Activated naive CD8-positive, alpha-beta T cell treated with anti-CD3 and anti-CD28 coated beads, Interleukin-2, amount 10 ng/mL, durations not matched to agents 7 days and 5 days (primary cell): Measurements from ENCODE around the gene RRP12. TPM values are rescaled to one million over a fixed set of nuclear protein-coding genes. Genes with fewer than 3 reads are reported as not detected.

Experiments used
- ATAC-seq: fragments of 150-1000 bp; cut with Tn5 transposase; one replicate; pipeline ENCODE4 v1.10.0; 2021; ENCODE audit warnings: low read depth, moderate library complexity
- POLR2A ChIA-PET: fragments of 350-600 bp; sonication (Branson Sonifier 250); formaldehyde crosslinking; loops from one replicate; lab custom pipeline; 2021; ENCODE audit warnings: antibody characterized with exemption; lab: Charles Lee
- DNase-seq: peaks from one replicate; pipeline ENCODE4 v3.0.0; 2021
- H3K27ac Mint-ChIP-seq: one replicate; pipeline ENCODE4 v1.8.0; 2022; ENCODE audit warnings: mild to moderate bottlenecking, mixed read lengths
- H3K27me3 Mint-ChIP-seq: one replicate; pipeline ENCODE4 v1.8.0; 2022; ENCODE audit warnings: mild to moderate bottlenecking, moderate library complexity, mixed read lengths
- H3K36me3 Mint-ChIP-seq: one replicate; pipeline ENCODE4 v1.8.0; 2021; ENCODE audit warnings: mild to moderate bottlenecking, mixed read lengths
- H3K4me1 Mint-ChIP-seq: one replicate; pipeline ENCODE4 v1.8.0; 2021; ENCODE audit warnings: mixed read lengths
- H3K4me3 Mint-ChIP-seq: one replicate; pipeline ENCODE4 v1.8.0; 2022; ENCODE audit warnings: mild to moderate bottlenecking, moderate library complexity, mixed read lengths
- H3K9me3 Mint-ChIP-seq: one replicate; pipeline ENCODE4 v1.8.0; 2021; ENCODE audit warnings: mixed read lengths
- total RNA-seq, 2 experiments: library from RNA; stranded (reverse); gene quantifications; one replicate each; pipeline ENCODE4 v1.2.3, GENCODE V29; 2021

The RRP12 gene
- total RNA-seq, 2 experiments from 2014 or later = 20.5 to 23.8 TPM

- Mint-ChIP-seq H3K36me3 (no peaks in the 10 kb centered on the region), H3K4me1 (peaks cover 13% of the 10 kb centered on the region), H3K27ac (no peak overlapping the region), H3K9me3 (no peaks in the 10 kb centered on the region), H3K4me3 (no peak overlapping the region), H3K27me3 (no peaks in the 10 kb centered on the region)
- ATAC-seq (no peak), DNase-seq (no peak)
- POLR2A ChIA-PET = interaction anchor here (1.4 kb wide), 1 partner anchor 10 kb away, joined by 4 read pairs; no protein-coding TSS in a partner anchor
These were observed 2.9 kb upstream of the RRP12 start for GRCh38 chr10:97404044-97404443.

- POLR2A ChIA-PET = interaction anchor here (0.5 to 2.1 kb wide), 14 partner anchors 8 to 733 kb away, joined by 3 to 25 read pairs (median 6); partner anchors contain the start of genes FRAT1, FRAT2, PI4K2A and R3HCC1L
- Mint-ChIP-seq H3K4me1 (peaks cover 5% of the 10 kb centered on the region), H3K36me3 (no peaks in the 10 kb centered on the region), H3K4me3 (peak overlapping the region; percentile 90), H3K9me3 (no peaks in the 10 kb centered on the region), H3K27me3 (no peaks in the 10 kb centered on the region), H3K27ac (peak overlapping the region; percentile 85)
- ATAC-seq = no peak
- DNase-seq = no peak
These were observed 347 bp upstream of the RRP12 start for GRCh38 chr10:97401455-97401919.

- H3K27ac Mint-ChIP-seq = peak overlapping the region; percentile 85
- ATAC-seq (no peak), DNase-seq (no peak)
- peak overlapping the region; percentile 90 for H3K4me3 Mint-ChIP-seq
- POLR2A ChIA-PET = interaction anchor here (0.7 to 1.7 kb wide), 3 partner anchors 10 to 142 kb away, joined by 3 to 6 read pairs (median 3); no protein-coding TSS in a partner anchor
- H3K27me3 Mint-ChIP-seq = no peaks in the 10 kb centered on the region
- no peaks in the 10 kb centered on the region for H3K9me3 Mint-ChIP-seq
- peaks cover 2% of the 10 kb centered on the region for H3K36me3 Mint-ChIP-seq
- H3K4me1 Mint-ChIP-seq = peaks cover 5% of the 10 kb centered on the region
These were observed 1.1 kb downstream of the RRP12 start for GRCh38 chr10:97399843-97400545.

- DNase-seq (no peak), ATAC-seq (no peak)
- Mint-ChIP-seq H3K36me3 (peaks cover 8% of the 10 kb centered on the region), H3K9me3 (no peaks in the 10 kb centered on the region), H3K27ac (no peak overlapping the region), H3K4me1 (peaks cover 2% of the 10 kb centered on the region), H3K4me3 (no peak overlapping the region), H3K27me3 (no peaks in the 10 kb centered on the region)
- POLR2A ChIA-PET = no interaction called here
These were observed 5.1 kb downstream of the RRP12 start for GRCh38 chr10:97396056-97396455.

- H3K27me3 Mint-ChIP-seq = no peaks in the 10 kb centered on the region
- no peaks in the 10 kb centered on the region for H3K9me3 Mint-ChIP-seq
- H3K4me1 Mint-ChIP-seq = peaks cover 2% of the 10 kb centered on the region
- no peak for DNase-seq
- no peak overlapping the region for H3K27ac Mint-ChIP-seq
- no peak overlapping the region for H3K4me3 Mint-ChIP-seq
- peaks cover 10% of the 10 kb centered on the region for H3K36me3 Mint-ChIP-seq
- POLR2A ChIA-PET = no interaction called here
- ATAC-seq = no peak
These were observed 8.0 kb downstream of the RRP12 start for GRCh38 chr10:97393034-97393573.

- peaks cover 7% of the 10 kb centered on the region for H3K36me3 Mint-ChIP-seq
- no peak overlapping the region for H3K4me3 Mint-ChIP-seq
- H3K27me3 Mint-ChIP-seq = no peaks in the 10 kb centered on the region
- DNase-seq (no peak), ATAC-seq (no peak)
- no peaks in the 10 kb centered on the region for H3K9me3 Mint-ChIP-seq
- no peak overlapping the region for H3K27ac Mint-ChIP-seq
- POLR2A ChIA-PET = no interaction called here
- H3K4me1 Mint-ChIP-seq = peaks cover 2% of the 10 kb centered on the region
These were observed 11.0 kb downstream of the RRP12 start for GRCh38 chr10:97390091-97390490.

GRCh38 chr10:97388152-97388551 is 13.0 kb downstream of the RRP12 start:
- Mint-ChIP-seq H3K27ac (no peak overlapping the region), H3K4me3 (no peak overlapping the region), H3K27me3 (no peaks in the 10 kb centered on the region), H3K9me3 (no peaks in the 10 kb centered on the region), H3K36me3 (peaks cover 4% of the 10 kb centered on the region), H3K4me1 (no peaks in the 10 kb centered on the region)
- ATAC-seq = no peak
- no peak for DNase-seq
- POLR2A ChIA-PET = no interaction called here

- Mint-ChIP-seq H3K27ac (no peak overlapping the region), H3K4me3 (no peak overlapping the region), H3K27me3 (no peaks in the 10 kb centered on the region), H3K9me3 (no peaks in the 10 kb centered on the region), H3K4me1 (no peaks in the 10 kb centered on the region), H3K36me3 (no peaks in the 10 kb centered on the region)
- ATAC-seq (no peak), DNase-seq (no peak)
- POLR2A ChIA-PET = no interaction called here
These were observed 15.6 kb downstream of the RRP12 start for GRCh38 chr10:97385565-97385964.

- DNase-seq = no peak
- POLR2A ChIA-PET = no interaction called here
- Mint-ChIP-seq H3K27ac (no peak overlapping the region), H3K36me3 (no peaks in the 10 kb centered on the region), H3K4me1 (no peaks in the 10 kb centered on the region), H3K27me3 (no peaks in the 10 kb centered on the region), H3K9me3 (no peaks in the 10 kb centered on the region), H3K4me3 (no peak overlapping the region)
- ATAC-seq = no peak
These were observed 16.5 kb downstream of the RRP12 start for GRCh38 chr10:97384641-97385040.

- DNase-seq = no peak
- Mint-ChIP-seq H3K27me3 (no peaks in the 10 kb centered on the region), H3K27ac (no peak overlapping the region), H3K9me3 (no peaks in the 10 kb centered on the region), H3K4me1 (no peaks in the 10 kb centered on the region), H3K36me3 (no peaks in the 10 kb centered on the region), H3K4me3 (no peak overlapping the region)
- no peak for ATAC-seq
- POLR2A ChIA-PET = no interaction called here
These were observed 17.0 kb downstream of the RRP12 start for GRCh38 chr10:97384156-97384555.

GRCh38 chr10:97383159-97383558 is 18.0 kb downstream of the RRP12 start:
- no peak for DNase-seq
- Mint-ChIP-seq H3K9me3 (no peaks in the 10 kb centered on the region), H3K4me1 (no peaks in the 10 kb centered on the region), H3K27ac (no peak overlapping the region), H3K27me3 (no peaks in the 10 kb centered on the region), H3K4me3 (no peak overlapping the region), H3K36me3 (no peaks in the 10 kb centered on the region)
- POLR2A ChIA-PET = no interaction called here
- ATAC-seq = no peak

GRCh38 chr10:97381626-97382025 is 19.5 kb downstream of the RRP12 start:
- no peak for DNase-seq
- Mint-ChIP-seq H3K36me3 (peaks cover under 1% of the 10 kb centered on the region), H3K27me3 (no peaks in the 10 kb centered on the region), H3K9me3 (no peaks in the 10 kb centered on the region), H3K4me1 (peaks cover under 1% of the 10 kb centered on the region), H3K4me3 (no peak overlapping the region), H3K27ac (no peak overlapping the region)
- POLR2A ChIA-PET = no interaction called here
- ATAC-seq = no peak

GRCh38 chr10:97380516-97380915 is 20.6 kb downstream of the RRP12 start:
- H3K4me1 Mint-ChIP-seq = peaks cover 4% of the 10 kb centered on the region
- ATAC-seq = no peak
- H3K27ac Mint-ChIP-seq = no peak overlapping the region
- no peaks in the 10 kb centered on the region for H3K9me3 Mint-ChIP-seq
- no peak overlapping the region for H3K4me3 Mint-ChIP-seq
- POLR2A ChIA-PET = no interaction called here
- peaks cover 4% of the 10 kb centered on the region for H3K36me3 Mint-ChIP-seq
- H3K27me3 Mint-ChIP-seq = no peaks in the 10 kb centered on the region
- no peak for DNase-seq
